Gastrocnemius medialis (tissue), 4 donors: Measurements from ENCODE around the gene PTPN20.

Experiments
- POLR2A ChIP-seq, 2 donors: fragments of 450-650 bp; IDR thresholded peaks; one replicate each; pipeline ENCODE4 v1.6.1; 2017; ENCODE audit warnings: antibody characterized with exemption in 2 of 2, mild to moderate bottlenecking in 2 of 2, moderate library complexity in 2 of 2
- TF ChIP-seq, protein P1 (sequence below), 5 experiments: fragments of 450-650 bp in 3 of 5; fragments of 200-600 bp in 2 of 5; sonication (generic) in 2 of 5; IDR thresholded peaks in 4 of 5; conservative IDR thresholded peaks in 1 of 5; 1 replicate in 4 of 5; 2 replicates in 1 of 5; pipeline ENCODE4 v1.5.1; 2016 to 2019; ENCODE audit warnings: antibody characterized with exemption in 5 of 5, mild to moderate bottlenecking in 3 of 5, moderate library complexity in 3 of 5

- TF ChIP-seq, protein P1, sequence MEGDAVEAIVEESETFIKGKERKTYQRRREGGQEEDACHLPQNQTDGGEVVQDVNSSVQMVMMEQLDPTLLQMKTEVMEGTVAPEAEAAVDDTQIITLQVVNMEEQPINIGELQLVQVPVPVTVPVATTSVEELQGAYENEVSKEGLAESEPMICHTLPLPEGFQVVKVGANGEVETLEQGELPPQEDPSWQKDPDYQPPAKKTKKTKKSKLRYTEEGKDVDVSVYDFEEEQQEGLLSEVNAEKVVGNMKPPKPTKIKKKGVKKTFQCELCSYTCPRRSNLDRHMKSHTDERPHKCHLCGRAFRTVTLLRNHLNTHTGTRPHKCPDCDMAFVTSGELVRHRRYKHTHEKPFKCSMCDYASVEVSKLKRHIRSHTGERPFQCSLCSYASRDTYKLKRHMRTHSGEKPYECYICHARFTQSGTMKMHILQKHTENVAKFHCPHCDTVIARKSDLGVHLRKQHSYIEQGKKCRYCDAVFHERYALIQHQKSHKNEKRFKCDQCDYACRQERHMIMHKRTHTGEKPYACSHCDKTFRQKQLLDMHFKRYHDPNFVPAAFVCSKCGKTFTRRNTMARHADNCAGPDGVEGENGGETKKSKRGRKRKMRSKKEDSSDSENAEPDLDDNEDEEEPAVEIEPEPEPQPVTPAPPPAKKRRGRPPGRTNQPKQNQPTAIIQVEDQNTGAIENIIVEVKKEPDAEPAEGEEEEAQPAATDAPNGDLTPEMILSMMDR (IDR thresholded peaks at IDR 0.05 in 4 of 5, conservative IDR thresholded peaks at IDR 0.05 in 1 of 5) = no peak
- TF ChIP-seq POLR2A (IDR thresholded peaks at IDR 0.05) = no peak
These were observed 123.3 kb downstream of the PTPN20 start for GRCh38 chr10:47034441-47035051.
